Measurements from ENCODE around the gene SOX1. TPM values are rescaled to one million over a fixed set of nuclear protein-coding genes. Genes with fewer than 3 reads are reported as not detected.
A peak's percentile ranks its signal among the peaks of the same experiment; 100 is the strongest.

SOX1 gene
- total and polyA plus RNA-seq, 8 donors = not detected

DNA sequence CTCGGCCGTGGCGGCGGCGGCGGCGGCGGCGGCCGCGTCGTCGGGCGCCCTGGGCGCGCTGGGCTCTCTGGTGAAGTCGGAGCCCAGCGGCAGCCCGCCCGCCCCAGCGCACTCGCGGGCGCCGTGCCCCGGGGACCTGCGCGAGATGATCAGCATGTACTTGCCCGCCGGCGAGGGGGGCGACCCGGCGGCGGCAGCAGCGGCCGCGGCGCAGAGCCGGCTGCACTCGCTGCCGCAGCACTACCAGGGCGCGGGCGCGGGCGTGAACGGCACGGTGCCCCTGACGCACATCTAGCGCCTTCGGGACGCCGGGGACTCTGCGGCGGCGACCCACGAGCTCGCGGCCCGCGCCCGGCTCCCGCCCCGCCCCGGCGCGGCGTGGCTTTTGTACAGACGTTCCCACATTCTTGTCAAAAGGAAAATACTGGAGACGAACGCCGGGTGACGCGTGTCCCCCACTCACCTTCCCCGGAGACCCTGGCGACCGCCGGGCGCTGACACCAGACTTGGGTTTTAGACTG, 1.7 kb downstream of the SOX1 start:
- H3K27ac ChIP-seq = no peak overlapping the region
- intact Hi-C loops (cut with DNase I; ENCODE audit: low total_unique reads) = no loop called here
- DNase-seq = no peak
- peaks cover 59 to 99% (median 81%) of the 10 kb centered on the region in 3 donors for H3K27me3 ChIP-seq
- peak overlapping the region in 1 of 4 donors; percentile 10 for H3K4me3 ChIP-seq
- 2 to 12% (median 6%) methylated on average over 10 to 80 of the region's 80 CpGs for WGBS, 5 donors
- peaks cover 11 to 44% (median 31%) of the 10 kb centered on the region in 4 donors for H3K4me1 ChIP-seq
- no peaks in the 10 kb centered on the region for H3K9me3 ChIP-seq
- TF ChIP-seq POLR2A (IDR thresholded peaks at IDR 0.05) (no peak), POLR2AphosphoS5 (IDR thresholded peaks at IDR 0.05) (no peak), EP300 (IDR thresholded peaks at IDR 0.05) (no peak), CTCF (IDR thresholded peaks at IDR 0.05) (no peak)
- no peaks in the 10 kb centered on the region for H3K36me3 ChIP-seq

DNA sequence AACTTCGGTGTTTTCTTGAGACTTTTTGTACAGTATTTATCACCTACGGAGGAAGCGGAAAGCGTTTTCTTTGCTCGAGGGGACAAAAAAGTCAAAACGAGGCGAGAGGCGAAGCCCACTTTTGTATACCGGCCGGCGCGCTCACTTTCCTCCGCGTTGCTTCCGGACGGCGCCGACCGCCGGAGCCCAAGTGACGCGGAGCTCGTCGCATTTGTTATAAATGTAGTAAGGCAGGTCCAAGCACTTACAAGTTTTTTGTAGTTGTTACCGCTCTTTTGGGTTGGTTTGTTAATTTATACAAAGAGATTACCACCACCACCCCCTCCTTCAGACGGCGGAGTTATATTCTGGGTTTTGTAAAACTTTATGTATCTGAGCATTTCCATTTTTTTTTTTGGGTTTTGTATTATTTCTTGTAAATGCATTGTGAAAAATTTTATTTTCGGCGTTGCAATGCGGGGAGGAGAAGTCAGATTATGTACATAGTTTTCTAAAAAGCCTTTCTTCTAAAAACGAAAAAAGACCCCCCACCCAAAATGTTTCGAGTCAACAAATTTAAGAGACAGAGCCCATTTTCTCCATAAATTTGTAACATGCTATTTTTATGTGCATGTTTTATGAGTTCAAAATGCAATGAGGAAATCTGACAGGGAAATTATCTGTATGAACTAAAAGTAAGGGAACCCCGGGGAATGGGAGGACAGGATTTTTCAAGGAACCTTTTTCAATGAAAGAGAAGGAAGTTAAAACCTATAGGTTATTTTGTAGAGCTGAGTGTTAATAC, 2.3 kb downstream of the SOX1 start:
- DNase-seq = no peak
- Histone ChIP-seq H3K9me3 (no peaks in the 10 kb centered on the region), H3K4me3 (no peak overlapping the region), H3K36me3 (no peaks in the 10 kb centered on the region), H3K27me3 (peaks cover 59 to 99% (median 82%) of the 10 kb centered on the region in 3 donors), H3K4me1 (peaks cover 11 to 48% (median 35%) of the 10 kb centered on the region in 4 donors), H3K27ac (no peak overlapping the region)
- intact Hi-C loops (cut with DNase I; ENCODE audit: low total_unique reads) = no loop called here
- TF ChIP-seq EP300 (IDR thresholded peaks at IDR 0.05) (no peak), POLR2AphosphoS5 (IDR thresholded peaks at IDR 0.05) (no peak), POLR2A (IDR thresholded peaks at IDR 0.05) (no peak), CTCF (IDR thresholded peaks at IDR 0.05) (no peak)
- WGBS, 5 donors = 6 to 13% (median 9%) methylated on average over 33 of the region's 33 CpGs

- H3K4me1 ChIP-seq = peaks cover 11 to 48% (median 35%) of the 10 kb centered on the region in 4 donors
- no peak for DNase-seq
- H3K9me3 ChIP-seq = no peaks in the 10 kb centered on the region
- no peak overlapping the region for H3K4me3 ChIP-seq
- TF ChIP-seq POLR2A (IDR thresholded peaks at IDR 0.05) (no peak), EP300 (IDR thresholded peaks at IDR 0.05) (no peak), CTCF (IDR thresholded peaks at IDR 0.05) (no peak), POLR2AphosphoS5 (IDR thresholded peaks at IDR 0.05) (no peak)
- intact Hi-C loops (cut with DNase I; ENCODE audit: low total_unique reads) = no loop called here
- H3K27ac ChIP-seq = no peak overlapping the region
- WGBS, 5 donors = 9 to 18% (median 14%) methylated on average over 17 of the region's 17 CpGs
- no peaks in the 10 kb centered on the region for H3K36me3 ChIP-seq
- H3K27me3 ChIP-seq = peaks cover 61 to 99% (median 86%) of the 10 kb centered on the region in 3 donors
These were observed 2.9 kb downstream of the SOX1 start for GRCh38 chr13:112069845-112070251.

DNA sequence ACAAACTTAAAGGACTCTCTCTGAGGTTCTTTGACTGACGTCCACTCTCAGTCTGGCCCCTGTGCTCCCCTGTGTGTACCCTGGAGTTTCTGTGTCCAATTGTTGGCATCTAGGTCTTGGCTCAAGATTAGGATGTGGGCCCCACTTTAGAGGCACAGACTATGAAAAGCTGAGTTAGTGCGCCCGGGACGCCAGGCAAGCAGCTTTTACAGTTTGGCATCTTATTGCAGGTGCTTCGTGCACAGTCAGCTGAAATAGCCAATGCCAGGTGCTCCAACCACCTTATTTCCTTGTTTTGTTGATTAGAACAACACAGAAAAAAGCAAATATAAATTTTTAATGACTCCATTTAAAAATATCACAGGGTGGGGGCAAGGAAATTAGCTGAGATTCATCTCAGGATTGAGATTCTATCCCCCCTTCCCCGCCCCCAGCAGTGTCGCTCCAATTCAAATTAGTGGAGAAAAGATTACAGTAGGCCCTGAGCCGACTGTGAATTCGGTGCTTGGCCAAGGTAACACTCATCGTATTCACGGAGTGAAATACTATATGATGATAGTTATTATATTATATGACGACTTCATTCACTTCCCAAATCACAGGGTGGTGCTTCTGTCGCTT, 4.3 kb downstream of the SOX1 start:
- WGBS, 5 donors = 13 to 27% (median 24%) methylated on average over 13 of the region's 13 CpGs
- Histone ChIP-seq H3K27ac (no peak overlapping the region), H3K4me3 (no peak overlapping the region), H3K4me1 (peaks cover 11 to 43% (median 31%) of the 10 kb centered on the region in 4 donors), H3K27me3 (peaks cover 61 to 99% (median 89%) of the 10 kb centered on the region in 3 donors), H3K36me3 (no peaks in the 10 kb centered on the region), H3K9me3 (no peaks in the 10 kb centered on the region)
- no peak for TF ChIP-seq POLR2A (IDR thresholded peaks at IDR 0.05)
- TF ChIP-seq CTCF (IDR thresholded peaks at IDR 0.05) = no peak
- TF ChIP-seq EP300 (IDR thresholded peaks at IDR 0.05) = no peak
- no peak for TF ChIP-seq POLR2AphosphoS5 (IDR thresholded peaks at IDR 0.05)
- intact Hi-C loops (cut with DNase I; ENCODE audit: low total_unique reads) = no loop called here
- no peak for DNase-seq
